Psoas muscle (tissue), 8 donors: ENCODE measurements around the gene INSRR. TPM values are rescaled to one million over a fixed set of nuclear protein-coding genes. Genes with fewer than 3 reads are reported as not detected.
A peak's percentile ranks its signal among the peaks of the same experiment; 100 is the strongest.

Experiments
- ATAC-seq, 4 donors: fragments of 200-7000 bp; cut with Tn5 transposase; one replicate each; pipeline ENCODE4 v1.9.1; 2020; ENCODE audit warnings: moderate library complexity in 3 of 4, mild to moderate bottlenecking in 2 of 4
- DNase-seq, 2 donors: peaks; one replicate each; pipeline ENCODE4 v3.0.0-alpha.2; 2020
- H3K27ac ChIP-seq: fragments of 200-600 bp; one replicate; pipeline ENCODE4 v1.8.0; 2022
- H3K27me3 ChIP-seq, 3 donors: fragments of 200-600 bp in 1 of 3; one replicate each; pipeline versions ENCODE4 v1.6.1 to v1.8.0; 2013 to 2022; ENCODE audit warnings: low read length in 2 of 3, mild to moderate bottlenecking in 2 of 3, moderate library complexity in 1 of 3; ENCODE audit not compliant: insufficient read depth in 3 of 3
- H3K36me3 ChIP-seq, 2 donors: fragments of 200-600 bp in 1 of 2; one replicate each; pipeline versions ENCODE4 v1.6.1 to v1.8.0; 2013 to 2022; ENCODE audit warnings: low read depth in 1 of 2, mild to moderate bottlenecking in 1 of 2, moderate library complexity in 1 of 2; ENCODE audit not compliant: insufficient read depth in 1 of 2
- H3K4me1 ChIP-seq: fragments of 200-600 bp; one replicate; pipeline ENCODE4 v1.8.0; 2022
- H3K4me3 ChIP-seq: fragments of 200-600 bp; one replicate; pipeline ENCODE4 v1.8.0; 2022; ENCODE audit warnings: mild to moderate bottlenecking
- H3K9me3 ChIP-seq: fragments of 200-600 bp; one replicate; pipeline ENCODE4 v1.8.0; 2022
- CTCF ChIP-seq: fragments of 200-600 bp; IDR thresholded peaks from one replicate; pipeline ENCODE4 v1.8.0; 2022; ENCODE audit warnings: antibody characterized with exemption
- WGBS, 3 donors: extraction: QIAGEN DNeasy Blood & Tissue Kit; methylation state at CpG; one replicate each; pipeline versions ENCODE4 v1.1.6 to v1.1.7; 2013; 5-methylcytosine and 5-hydroxymethylcytosine counted together
- intact Hi-C, 2 donors: fragments of 100-400 bp; cut with DNase I; formaldehyde crosslinking; loops; one replicate each; pipeline versions ENCODE4 v1.11.0 to v1.14.2; 2022
- polyA plus RNA-seq, 3 donors: library from polyadenylated mRNA; stranded (reverse); fragments of 200-250 nt; gene quantifications; one replicate each; pipeline ENCODE4 v1.2.3, GENCODE V29; 2013
- total RNA-seq, 4 donors: library from RNA; stranded (reverse); fragmentation: NEBNext Ultra II Directional in 2 of 4; extraction: Animal tissue kit (Norgen Biotek cat#: 25700) in 2 of 4; gene quantifications; one replicate each; pipeline versions ENCODE4 v1.2.1 to v1.2.4, GENCODE V29; 2021 to 2023
- donor health status: healthy with polysubstance abuse.
- donor health status: DM: no; HTN: no; CAD: no; lungs with moderate emphysema.
- donor health status: Bipolar disorder and iron deficiency.
- donor health status: healthy.
- donor health status: DM: yes; HTN: yes; CAD: no.
- donor health status: DM: no; HTN: no; CAD: no.
- donor health status: DM: no; HTN: no; CAD: no.
- donor health status: DM: yes; HTN: yes; CAD: no.

The INSRR gene
- total and polyA plus RNA-seq, 7 donors: under 0.01 to 0.07 TPM; not detected in 5

DNA sequence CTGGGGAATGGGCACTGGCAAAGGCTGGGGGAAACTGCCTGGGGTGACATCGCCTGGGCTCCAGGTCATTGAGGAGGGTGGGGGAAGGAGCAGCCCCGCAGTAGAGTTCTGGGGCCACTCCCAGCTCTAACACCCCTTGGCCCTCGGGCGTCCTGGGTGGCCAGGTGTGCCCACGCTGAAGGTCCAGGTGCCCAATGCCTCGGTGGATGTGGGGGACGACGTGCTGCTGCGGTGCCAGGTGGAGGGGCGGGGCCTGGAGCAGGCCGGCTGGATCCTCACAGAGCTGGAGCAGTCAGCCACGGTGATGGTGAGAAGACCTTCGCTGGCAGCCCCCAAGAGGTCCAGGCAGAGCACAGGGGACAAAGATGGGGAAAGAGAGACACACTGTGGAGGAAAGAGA lies 9.4 kb upstream of the INSRR start:
- no peaks in the 10 kb centered on the region for H3K9me3 ChIP-seq
- no peak for TF ChIP-seq CTCF
- intact Hi-C loops: no loop called here

GRCh38 chr1:156866249-156866909 lies 7.5 kb upstream of the INSRR start:
- peaks cover 0 to 29% (median 6%) of the 10 kb centered on the region in 3 donors for H3K27me3 ChIP-seq
- no peak for ATAC-seq
- H3K4me1 ChIP-seq: no peaks in the 10 kb centered on the region
- DNase-seq: peak in 1 of 2 donors; percentile 6
- no peak for TF ChIP-seq CTCF
- intact Hi-C loops: no loop called here
- no peak overlapping the region for H3K4me3 ChIP-seq
- no peak overlapping the region for H3K27ac ChIP-seq
- WGBS, 3 donors: 51 to 56% (median 52%) methylated on average over 9 to 12 of the region's 12 CpGs
- no peaks in the 10 kb centered on the region for H3K9me3 ChIP-seq
- H3K36me3 ChIP-seq: no peaks in the 10 kb centered on the region

More for the DNA sequence above, 9.4 kb upstream of the INSRR start:
- no peak for ATAC-seq
- DNase-seq: peak; percentile 9 to 49
- Histone ChIP-seq H3K4me1 (no peaks in the 10 kb centered on the region), H3K4me3 (no peak overlapping the region), H3K36me3 (no peaks in the 10 kb centered on the region), H3K27ac (no peak overlapping the region), H3K27me3 (peaks cover 0 to 13% (median 0%) of the 10 kb centered on the region in 3 donors)
- WGBS, 3 donors: 49 to 56% (median 55%) methylated on average over 12 to 13 of the region's 13 CpGs

GRCh38 chr1:156865865-156866248 lies 6.9 kb upstream of the INSRR start:
- Histone ChIP-seq H3K27ac (no peak overlapping the region), H3K27me3 (peaks cover 0 to 34% (median 9%) of the 10 kb centered on the region in 3 donors), H3K9me3 (no peaks in the 10 kb centered on the region), H3K4me1 (no peaks in the 10 kb centered on the region), H3K4me3 (no peak overlapping the region), H3K36me3 (no peaks in the 10 kb centered on the region)
- no peak for ATAC-seq
- WGBS, 3 donors: 77 to 92% (median 80%) methylated on average over 4 of the region's 4 CpGs
- intact Hi-C loops: no loop called here
- TF ChIP-seq CTCF: no peak
- DNase-seq: no peak

DNA sequence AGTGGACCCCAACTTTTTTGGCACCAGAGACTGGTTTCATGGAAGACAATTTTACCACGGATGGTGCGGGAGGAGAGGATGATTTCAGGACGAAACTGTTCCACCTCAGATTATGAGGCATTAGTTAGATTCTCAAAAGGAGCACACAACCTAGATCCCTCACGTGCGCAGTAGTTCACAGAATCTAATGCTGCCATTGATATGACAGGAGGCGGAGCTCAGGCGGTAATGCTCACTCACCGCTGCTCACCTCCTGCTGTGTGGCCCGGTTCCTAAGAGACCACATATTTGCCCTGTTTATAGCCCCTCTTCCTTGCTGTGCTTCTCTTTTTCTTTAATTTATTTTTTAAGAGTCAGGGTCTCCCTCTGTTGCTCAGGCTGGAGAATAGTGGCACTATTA lies 6.3 kb upstream of the INSRR start:
- H3K27me3 ChIP-seq: peaks cover 0 to 40% (median 13%) of the 10 kb centered on the region in 3 donors
- H3K27ac ChIP-seq: no peak overlapping the region
- H3K4me1 ChIP-seq: peaks cover 2% of the 10 kb centered on the region
- ATAC-seq: no peak
- H3K9me3 ChIP-seq: no peaks in the 10 kb centered on the region
- H3K36me3 ChIP-seq: no peaks in the 10 kb centered on the region
- no peak for DNase-seq
- intact Hi-C loops: no loop called here
- TF ChIP-seq CTCF: no peak
- 82 to 85% (median 83%) methylated on average over 9 of the region's 9 CpGs for WGBS, 3 donors
- no peak overlapping the region for H3K4me3 ChIP-seq

DNA sequence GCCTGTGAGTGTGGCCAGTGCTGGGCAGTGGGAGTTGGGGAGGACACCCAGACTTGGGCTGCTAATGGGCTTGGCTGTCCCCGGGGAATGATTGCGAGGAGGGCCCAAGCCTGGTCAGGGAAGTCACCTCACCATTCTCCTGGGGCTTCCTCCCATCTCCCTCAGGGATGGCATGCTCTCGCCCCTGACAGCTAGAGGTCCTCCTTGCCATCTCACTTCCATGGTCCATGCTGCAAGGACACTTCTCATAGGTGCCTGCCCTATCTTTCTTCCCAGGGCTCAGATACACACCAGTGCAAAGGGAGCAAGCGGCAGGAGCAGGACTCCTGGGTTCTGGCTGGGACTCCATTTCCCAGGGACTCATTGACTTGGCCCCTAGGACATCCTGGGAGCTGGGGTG lies 5.9 kb upstream of the INSRR start:
- ATAC-seq (no peak), DNase-seq (no peak)
- peaks cover 0 to 45% (median 14%) of the 10 kb centered on the region in 3 donors for H3K27me3 ChIP-seq
- no peak for TF ChIP-seq CTCF
- no peak overlapping the region for H3K27ac ChIP-seq
- H3K36me3 ChIP-seq: no peaks in the 10 kb centered on the region
- intact Hi-C loops: no loop called here
- no peak overlapping the region for H3K4me3 ChIP-seq
- H3K9me3 ChIP-seq: no peaks in the 10 kb centered on the region
- peaks cover 7% of the 10 kb centered on the region for H3K4me1 ChIP-seq
- 81 to 91% (median 88%) methylated on average over 2 to 4 of the region's 4 CpGs for WGBS, 3 donors
